Measurements from ENCODE around the gene RNF223. TPM values are rescaled to one million over a fixed set of nuclear protein-coding genes. Genes with fewer than 3 reads are reported as not detected.

Gene RNF223
- total and polyA plus RNA-seq, 2 of the 8 experiments (the other 6 are each of a cell fraction or from before 2014, with no cell fraction given): not detected

DNA sequence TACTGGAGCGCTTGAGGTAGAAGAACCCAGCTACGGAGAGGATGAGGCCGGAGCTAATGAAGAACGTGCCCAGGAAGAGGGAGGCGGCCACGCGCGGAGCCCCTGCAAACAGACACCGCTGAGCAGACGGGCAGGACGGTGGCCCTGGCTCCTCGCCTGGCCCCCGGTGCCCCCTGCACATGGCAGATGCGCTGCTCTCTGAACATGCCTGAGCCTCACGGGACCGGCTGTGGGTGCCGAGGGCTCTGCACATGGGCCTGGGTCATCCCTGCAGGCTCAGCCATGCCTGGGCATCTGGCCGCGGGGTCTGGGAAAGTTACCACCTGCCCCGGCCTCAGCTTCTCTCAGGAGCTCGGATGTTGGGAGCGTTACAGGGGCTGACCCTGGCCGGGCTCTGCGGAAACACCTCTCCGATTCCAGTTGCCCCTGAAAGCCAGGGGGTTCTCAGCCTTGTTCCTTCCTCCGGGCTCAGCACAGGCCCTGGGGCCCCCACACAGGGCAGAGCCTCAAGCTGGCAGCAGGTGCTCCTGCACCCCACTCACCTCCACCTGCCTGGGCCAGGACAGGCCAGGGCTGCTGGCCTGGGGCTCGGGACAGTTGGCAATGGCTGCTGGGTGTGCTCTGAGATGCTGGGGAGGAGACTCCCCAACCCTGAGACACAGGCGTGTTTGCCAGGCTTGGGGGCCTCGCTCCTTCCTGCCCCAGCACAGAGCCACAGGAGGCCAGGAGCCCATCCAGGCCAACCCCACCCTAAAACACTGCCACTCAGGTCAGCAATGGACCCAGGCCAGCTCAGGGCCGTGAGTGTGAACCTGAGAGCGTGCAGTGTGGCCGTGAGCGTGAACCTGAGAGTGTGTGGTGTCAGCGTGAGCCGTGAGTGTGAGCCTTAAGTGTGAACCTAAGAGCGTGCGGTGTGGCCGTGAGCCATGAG lies 12.1 kb upstream of the RNF223 start (continued):
- no peak for TF ChIP-seq RFX5 (IDR thresholded peaks at IDR 0.05; ENCODE audit: borderline replicate concordance, low read depth, low read length)
- no peak for TF ChIP-seq ZNF274 (IDR thresholded peaks at IDR 0.05; ENCODE audit: borderline replicate concordance, extremely low read depth, low read length)
- TF ChIP-seq POU5F1 (IDR thresholded peaks at IDR 0.05; ENCODE audit: low read depth, low read length): no peak

Data from H1 (cell line).